ENCODE results near the gene SLC17A1. TPM values are rescaled to one million over a fixed set of nuclear protein-coding genes. Genes with fewer than 3 reads are reported as not detected.
A peak's percentile ranks its signal among the peaks of the same experiment; 100 is the strongest.

Gene SLC17A1
- total RNA-seq, 1 donor, result not detected

DNA sequence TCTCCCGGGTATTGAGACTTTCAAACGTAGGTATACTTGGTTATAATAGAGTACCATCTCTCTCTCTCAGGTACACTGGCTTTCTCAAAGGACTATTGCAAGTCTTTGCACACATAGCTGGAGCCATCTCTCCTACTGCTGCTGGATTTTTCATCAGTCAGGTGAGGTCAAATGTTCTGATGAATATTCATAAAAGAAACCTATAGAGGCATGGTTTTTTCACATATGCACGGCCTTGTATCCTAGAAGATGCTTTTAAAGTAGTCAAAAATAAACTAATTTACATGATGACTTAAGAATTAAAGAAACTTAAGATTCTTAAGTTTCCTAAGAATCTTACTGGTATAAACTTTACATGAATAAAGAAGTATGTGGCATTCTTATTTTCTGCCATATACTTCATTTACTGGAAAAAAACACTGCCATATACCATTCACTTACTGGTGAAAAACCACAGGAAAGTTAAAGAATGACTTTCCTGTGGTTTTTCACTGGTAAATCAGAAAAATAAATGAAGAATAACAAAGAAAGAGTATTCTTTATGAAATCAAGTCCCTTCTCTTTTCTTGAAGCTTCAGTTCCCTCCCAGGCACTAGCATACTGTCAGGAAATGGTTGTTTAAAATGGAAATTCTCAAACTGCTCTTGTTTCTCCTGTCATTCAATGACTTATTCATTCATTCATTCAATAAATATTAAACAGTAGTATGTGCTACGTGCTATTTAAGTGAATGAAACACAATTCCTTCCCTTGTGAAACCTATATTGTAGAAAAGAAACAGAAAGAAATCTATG, 53.8 kb downstream of the SLC17A1 start:
- TF ChIP-seq, protein P1, sequence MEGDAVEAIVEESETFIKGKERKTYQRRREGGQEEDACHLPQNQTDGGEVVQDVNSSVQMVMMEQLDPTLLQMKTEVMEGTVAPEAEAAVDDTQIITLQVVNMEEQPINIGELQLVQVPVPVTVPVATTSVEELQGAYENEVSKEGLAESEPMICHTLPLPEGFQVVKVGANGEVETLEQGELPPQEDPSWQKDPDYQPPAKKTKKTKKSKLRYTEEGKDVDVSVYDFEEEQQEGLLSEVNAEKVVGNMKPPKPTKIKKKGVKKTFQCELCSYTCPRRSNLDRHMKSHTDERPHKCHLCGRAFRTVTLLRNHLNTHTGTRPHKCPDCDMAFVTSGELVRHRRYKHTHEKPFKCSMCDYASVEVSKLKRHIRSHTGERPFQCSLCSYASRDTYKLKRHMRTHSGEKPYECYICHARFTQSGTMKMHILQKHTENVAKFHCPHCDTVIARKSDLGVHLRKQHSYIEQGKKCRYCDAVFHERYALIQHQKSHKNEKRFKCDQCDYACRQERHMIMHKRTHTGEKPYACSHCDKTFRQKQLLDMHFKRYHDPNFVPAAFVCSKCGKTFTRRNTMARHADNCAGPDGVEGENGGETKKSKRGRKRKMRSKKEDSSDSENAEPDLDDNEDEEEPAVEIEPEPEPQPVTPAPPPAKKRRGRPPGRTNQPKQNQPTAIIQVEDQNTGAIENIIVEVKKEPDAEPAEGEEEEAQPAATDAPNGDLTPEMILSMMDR (IDR thresholded peaks at IDR 0.05; ENCODE audit: extremely low read depth, low read depth, low read length), result no peak
- Histone ChIP-seq H3K36me3 (ENCODE audit: insufficient read depth, low read length) (no peaks in the 10 kb centered on the region), H2AFZ (ENCODE audit: low read length) (no peak overlapping the region), H3K79me2 (ENCODE audit: insufficient read depth, low read length) (no peaks in the 10 kb centered on the region), H3K27ac (ENCODE audit: low read depth, low read length) (no peak overlapping the region), H3K27me3 (ENCODE audit: insufficient read depth, low read length) (peaks cover 2% of the 10 kb centered on the region), H4K20me1 (ENCODE audit: insufficient read depth, low read length) (no peaks in the 10 kb centered on the region), H3K4me3 (ENCODE audit: insufficient read depth, low read length) (no peak overlapping the region), H3K4me1 (ENCODE audit: insufficient read depth, low read length) (no peaks in the 10 kb centered on the region), H3K4me2 (ENCODE audit: insufficient read depth, low read length) (no peak overlapping the region), H3K9me3 (ENCODE audit: low read depth, low read length) (no peaks in the 10 kb centered on the region)
- no peak for DNase-seq (ENCODE audit: insufficient read length, low spot score, missing footprints)

DNA sequence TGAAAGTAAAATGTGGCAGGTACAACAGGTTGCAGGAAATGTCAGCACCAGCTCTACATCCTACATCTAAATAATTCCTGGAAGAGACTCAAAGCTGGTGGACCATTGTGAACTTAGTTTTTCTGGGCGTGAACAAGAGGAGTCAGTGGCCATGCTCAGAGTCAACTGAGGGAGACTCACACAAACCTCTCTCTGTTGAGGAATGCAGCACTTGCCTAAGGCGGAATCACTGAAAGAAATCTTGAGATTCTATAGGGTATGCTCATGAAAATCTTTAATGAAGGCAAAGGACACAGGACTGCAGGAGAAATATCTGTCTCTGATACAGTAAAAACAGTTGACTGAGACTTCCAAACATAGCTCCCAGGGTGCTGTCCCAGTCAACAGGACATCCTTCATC, 54.8 kb downstream of the SLC17A1 start:
- Histone ChIP-seq H3K27ac (ENCODE audit: low read depth, low read length) (no peak overlapping the region), H3K36me3 (ENCODE audit: insufficient read depth, low read length) (no peaks in the 10 kb centered on the region), H3K4me3 (ENCODE audit: insufficient read depth, low read length) (no peak overlapping the region), H4K20me1 (ENCODE audit: insufficient read depth, low read length) (no peaks in the 10 kb centered on the region), H3K4me2 (ENCODE audit: insufficient read depth, low read length) (no peak overlapping the region), H3K4me1 (ENCODE audit: insufficient read depth, low read length) (no peaks in the 10 kb centered on the region), H3K79me2 (ENCODE audit: insufficient read depth, low read length) (no peaks in the 10 kb centered on the region), H2AFZ (ENCODE audit: low read length) (no peak overlapping the region), H3K9me3 (ENCODE audit: low read depth, low read length) (no peaks in the 10 kb centered on the region), H3K27me3 (ENCODE audit: insufficient read depth, low read length) (peaks cover 2% of the 10 kb centered on the region)
- DNase-seq (ENCODE audit: insufficient read length, low spot score, missing footprints), result no peak
- TF ChIP-seq, protein P1 (IDR thresholded peaks at IDR 0.05; ENCODE audit: extremely low read depth, low read depth, low read length), result no peak

DNA sequence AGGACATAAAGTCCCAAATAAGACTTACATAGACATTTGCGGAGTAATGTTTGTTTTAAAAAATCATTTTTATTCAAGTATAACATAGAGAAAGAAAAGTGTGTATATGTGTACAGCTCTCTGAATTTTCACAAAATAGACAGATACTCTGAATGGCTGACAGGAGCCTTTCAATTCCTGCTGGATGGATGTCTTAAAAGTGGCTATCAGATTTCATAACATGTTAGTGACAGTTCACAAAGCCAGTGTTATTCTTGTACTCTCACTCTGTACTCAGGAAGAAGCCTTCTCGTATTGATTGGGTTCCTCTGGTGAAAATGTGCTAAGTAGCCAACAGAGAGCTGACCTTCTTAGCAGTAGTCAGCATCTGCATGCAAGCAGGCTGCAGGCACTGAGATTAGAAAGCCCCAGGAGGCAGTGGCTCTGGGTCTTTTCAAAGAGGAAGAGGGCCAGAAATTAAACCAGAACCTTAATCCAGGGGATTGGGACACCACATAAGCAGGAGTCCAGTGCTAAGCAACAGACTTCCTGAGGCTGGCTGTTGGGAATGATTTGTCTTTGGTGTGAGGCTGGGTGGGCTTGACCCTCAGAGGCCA, 57.6 kb downstream of the SLC17A1 start:
- DNase-seq (ENCODE audit: insufficient read length, low spot score, missing footprints), result no peak
- Histone ChIP-seq H3K4me2 (ENCODE audit: insufficient read depth, low read length) (no peak overlapping the region), H3K27ac (ENCODE audit: low read depth, low read length) (no peak overlapping the region), H3K4me3 (ENCODE audit: insufficient read depth, low read length) (no peak overlapping the region), H3K79me2 (ENCODE audit: insufficient read depth, low read length) (no peaks in the 10 kb centered on the region), H2AFZ (ENCODE audit: low read length) (no peak overlapping the region), H3K4me1 (ENCODE audit: insufficient read depth, low read length) (no peaks in the 10 kb centered on the region), H3K27me3 (ENCODE audit: insufficient read depth, low read length) (peaks cover 2% of the 10 kb centered on the region), H3K36me3 (ENCODE audit: insufficient read depth, low read length) (no peaks in the 10 kb centered on the region), H3K9me3 (ENCODE audit: low read depth, low read length) (no peaks in the 10 kb centered on the region), H4K20me1 (ENCODE audit: insufficient read depth, low read length) (no peaks in the 10 kb centered on the region)
- TF ChIP-seq, protein P1 (IDR thresholded peaks at IDR 0.05; ENCODE audit: extremely low read depth, low read depth, low read length), result no peak

DNA sequence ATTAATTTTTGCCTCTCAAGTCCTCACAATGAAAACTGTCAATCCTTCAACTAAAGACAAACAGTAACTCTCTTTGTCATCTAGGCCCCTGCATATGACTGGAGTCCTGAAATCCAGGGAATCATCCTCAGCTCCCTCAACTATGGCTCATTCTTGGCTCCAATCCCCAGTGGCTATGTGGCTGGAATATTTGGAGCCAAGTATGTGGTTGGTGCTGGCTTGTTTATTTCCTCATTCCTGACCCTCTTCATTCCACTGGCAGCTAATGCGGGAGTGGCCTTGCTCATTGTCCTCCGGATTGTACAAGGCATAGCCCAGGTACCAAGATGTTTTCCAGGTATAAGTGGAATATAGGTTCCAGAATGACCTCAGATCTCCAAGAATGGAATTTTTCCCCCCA, 61.9 kb downstream of the SLC17A1 start:
- Histone ChIP-seq H3K4me3 (ENCODE audit: insufficient read depth, low read length) (no peak overlapping the region), H4K20me1 (ENCODE audit: insufficient read depth, low read length) (no peaks in the 10 kb centered on the region), H3K27ac (ENCODE audit: low read depth, low read length) (no peak overlapping the region), H3K4me1 (ENCODE audit: insufficient read depth, low read length) (no peaks in the 10 kb centered on the region), H2AFZ (ENCODE audit: low read length) (no peak overlapping the region), H3K36me3 (ENCODE audit: insufficient read depth, low read length) (no peaks in the 10 kb centered on the region), H3K27me3 (ENCODE audit: insufficient read depth, low read length) (no peaks in the 10 kb centered on the region), H3K4me2 (ENCODE audit: insufficient read depth, low read length) (no peak overlapping the region), H3K79me2 (ENCODE audit: insufficient read depth, low read length) (no peaks in the 10 kb centered on the region), H3K9me3 (ENCODE audit: low read depth, low read length) (no peaks in the 10 kb centered on the region)
- peak; percentile 29 for DNase-seq (ENCODE audit: insufficient read length, low spot score, missing footprints)
- TF ChIP-seq, protein P1 (IDR thresholded peaks at IDR 0.05; ENCODE audit: extremely low read depth, low read depth, low read length), result no peak
